ENCODE data around the gene TRIM15.

GRCh38 chr6:30122515-30122914 is 40.8 kb upstream of the TRIM15 start:
- no peak for TF ChIP-seq TAF1 (IDR thresholded peaks at IDR 0.05; ENCODE audit: borderline replicate concordance, low read depth, low read length)
- no peak for TF ChIP-seq POLR2A (IDR thresholded peaks at IDR 0.05; ENCODE audit: low read depth, low read length)

Data from GM12892 (cell line).